Esophagus squamous epithelium (tissue), 5 donors: ENCODE measurements around the gene ATP8B4. TPM values are rescaled to one million over a fixed set of nuclear protein-coding genes. Genes with fewer than 3 reads are reported as not detected.

ENCODE experiments used
- DNase-seq: peaks from one replicate; lab custom pipeline; 2025; lab: John Stamatoyannopoulos, UW
- H3K27ac ChIP-seq, 4 donors: fragments of 200-600 bp; sonication (generic); one replicate each; pipeline ENCODE4 v1.5.1; 2016 to 2019; ENCODE audit warnings: mild to moderate bottlenecking in 1 of 4
- H3K27me3 ChIP-seq, 4 donors: fragments of 200-600 bp; sonication (generic); 1 replicate in 3 of 4; 2 replicates in 1 of 4; pipeline versions ENCODE4 v1.5.1 to v1.6.0; 2017 to 2021; ENCODE audit warnings: antibody characterized with exemption in 1 of 4
- H3K36me3 ChIP-seq, 3 donors: fragments of 200-600 bp; sonication (generic); one replicate each; pipeline ENCODE4 v1.5.1; 2016 to 2019
- H3K4me1 ChIP-seq, 3 donors: fragments of 200-600 bp; sonication (generic); one replicate each; pipeline ENCODE4 v1.5.1; 2017 to 2019
- H3K4me3 ChIP-seq, 4 donors: fragments of 200-600 bp; sonication (generic); 1 replicate in 3 of 4; 2 replicates in 1 of 4; pipeline ENCODE4 v1.5.1; 2016 to 2019; ENCODE audit warnings: mild to moderate bottlenecking in 2 of 4, moderate library complexity in 1 of 4
- H3K9me3 ChIP-seq, 3 donors: fragments of 200-600 bp; sonication (generic); one replicate each; pipeline ENCODE4 v1.5.1; 2016 to 2019
- CTCF ChIP-seq, 6 experiments: fragments of 450-650 bp in 4 of 6; fragments of 200-600 bp in 2 of 6; sonication (generic) in 2 of 6; IDR thresholded peaks; one replicate each; pipeline ENCODE4 v1.5.1; 2016 to 2019; ENCODE audit warnings: antibody characterized with exemption in 6 of 6, mild to moderate bottlenecking in 4 of 6, moderate library complexity in 4 of 6
- POLR2A ChIP-seq, 4 donors: fragments of 450-650 bp; IDR thresholded peaks; one replicate each; pipeline ENCODE4 v1.6.1; 2017; ENCODE audit warnings: antibody characterized with exemption in 4 of 4, mild to moderate bottlenecking in 4 of 4, moderate library complexity in 3 of 4
- WGBS, 2 donors: methylation state at CpG; one replicate each; pipeline ENCODE4 v1.1.5; 2018; 5-methylcytosine and 5-hydroxymethylcytosine counted together
- intact Hi-C: fragments of 100-400 bp; cut with DNase I; formaldehyde crosslinking; loops from one replicate; pipeline ENCODE4 v1.15.0; 2022
- total RNA-seq, 4 donors: library from RNA; depleted of rRNA; stranded (reverse); fragments of >200 nt; gene quantifications; one replicate each; pipeline ENCODE4 v1.1.0, GENCODE V29; 2016
- donor health status: DM: yes; HTN: yes; CAD: no.

The ATP8B4 gene
- total RNA-seq, 4 donors from 2014 or later = 0.97 to 6.7 (median 2.9) TPM

DNA sequence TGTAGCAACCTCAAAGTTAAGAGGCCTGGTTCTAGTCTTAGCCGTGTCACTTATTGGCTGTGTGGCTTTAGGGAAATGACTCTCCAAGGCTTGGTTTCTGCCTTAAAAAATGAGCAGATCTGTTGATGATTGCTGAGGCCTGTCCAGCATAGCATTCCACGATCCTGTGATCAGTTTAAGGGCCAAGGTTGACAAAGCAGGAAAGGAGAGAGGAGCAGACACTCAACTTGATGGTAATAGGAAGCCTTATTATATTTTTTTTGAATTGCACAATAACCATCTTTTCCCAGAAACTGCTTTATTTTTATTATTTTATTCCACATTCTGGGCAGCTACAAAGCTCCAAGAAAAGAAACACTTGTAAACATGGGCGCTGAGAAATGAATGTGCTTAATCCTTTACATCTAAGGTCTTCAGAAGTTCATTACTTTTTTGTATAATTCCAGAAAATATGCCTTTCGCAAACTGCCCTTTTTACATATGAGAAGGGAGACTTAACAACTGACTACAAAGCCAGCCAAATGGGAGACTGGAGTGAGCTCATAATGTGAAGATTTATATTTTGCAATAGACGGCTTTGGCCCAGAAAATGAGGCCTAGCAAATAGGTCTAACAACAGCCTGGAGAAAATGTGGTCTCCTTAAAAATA lies 241.0 kb downstream of the ATP8B4 start:
- no peak overlapping the region for H3K4me3 ChIP-seq
- H3K27ac ChIP-seq = peak overlapping the region; percentile 59 to 89 (median 78)
- H3K36me3 ChIP-seq = no peaks in the 10 kb centered on the region
- DNase-seq = no peak
- TF ChIP-seq CTCF (IDR thresholded peaks at IDR 0.05) = no peak
- TF ChIP-seq POLR2A (IDR thresholded peaks at IDR 0.05) = no peak
- no peaks in the 10 kb centered on the region for H3K9me3 ChIP-seq
- peaks cover 0 to 36% (median 23%) of the 10 kb centered on the region in 3 donors for H3K4me1 ChIP-seq
- H3K27me3 ChIP-seq = no peaks in the 10 kb centered on the region
- intact Hi-C loops = no loop called here
- WGBS, 2 donors = 58 to 64% methylated on average over 5 of the region's 5 CpGs

DNA sequence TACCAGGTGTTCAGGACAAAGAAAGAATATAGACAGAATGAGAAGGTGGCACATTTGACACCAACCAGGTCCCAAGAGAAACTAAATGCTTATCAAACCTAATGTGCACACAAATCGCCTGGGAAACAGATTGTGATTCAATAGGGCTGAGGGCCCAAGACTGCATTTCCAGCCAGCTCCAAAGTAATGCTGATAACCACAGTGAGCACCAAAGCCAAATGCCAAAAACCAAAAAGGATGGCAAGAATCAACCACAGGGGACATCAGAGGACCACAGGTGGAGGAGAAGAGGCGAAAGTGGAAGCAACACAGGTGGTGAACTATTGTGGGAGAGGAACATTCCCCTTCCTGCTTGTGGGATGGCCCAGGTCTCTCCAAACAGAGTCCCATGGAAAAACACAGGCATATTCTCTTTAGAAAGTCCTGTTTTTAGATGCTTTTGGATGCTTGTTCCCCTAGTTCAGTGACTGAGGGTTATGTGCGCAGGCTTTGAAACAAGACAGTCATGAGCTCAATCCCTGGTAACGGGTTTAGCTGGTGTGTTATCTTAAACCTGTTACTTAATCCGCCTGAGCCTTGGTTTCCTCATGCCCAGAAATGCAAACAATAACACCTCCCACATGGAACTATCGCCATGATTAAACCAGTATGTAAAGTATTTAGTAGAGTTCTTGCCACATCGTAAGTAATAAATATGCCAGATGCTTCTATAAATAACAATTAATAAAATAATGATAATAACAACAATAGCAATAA lies 241.7 kb downstream of the ATP8B4 start:
- Histone ChIP-seq H3K36me3 (no peaks in the 10 kb centered on the region), H3K27me3 (no peaks in the 10 kb centered on the region), H3K27ac (peak overlapping the region; percentile 26 to 89 (median 78)), H3K4me3 (no peak overlapping the region), H3K9me3 (no peaks in the 10 kb centered on the region), H3K4me1 (peaks cover 0 to 36% (median 23%) of the 10 kb centered on the region in 3 donors)
- intact Hi-C loops = no loop called here
- DNase-seq = no peak
- TF ChIP-seq CTCF (IDR thresholded peaks at IDR 0.05) = no peak
- no peak for TF ChIP-seq POLR2A (IDR thresholded peaks at IDR 0.05)
- 62 to 66% methylated on average over 7 of the region's 7 CpGs for WGBS, 2 donors

- H3K9me3 ChIP-seq = no peaks in the 10 kb centered on the region
- TF ChIP-seq POLR2A (IDR thresholded peaks at IDR 0.05) = no peak
- TF ChIP-seq CTCF (IDR thresholded peaks at IDR 0.05) = peak in 5 of 6 experiments; percentile 16 to 37 (median 29)
- H3K27me3 ChIP-seq = no peaks in the 10 kb centered on the region
- WGBS, 2 donors = 47 to 67% methylated on average over 4 to 5 of the region's 5 CpGs
- intact Hi-C loops = no loop called here
- no peaks in the 10 kb centered on the region for H3K36me3 ChIP-seq
- H3K27ac ChIP-seq = peak overlapping the region; percentile 26 to 89 (median 78)
- no peak overlapping the region for H3K4me3 ChIP-seq
- DNase-seq = no peak
- peaks cover 0 to 32% (median 23%) of the 10 kb centered on the region in 3 donors for H3K4me1 ChIP-seq
Measured at GRCh38 chr15:49876401-49877038, 242.5 kb downstream of the ATP8B4 start.

GRCh38 chr15:49875392-49875791 lies 243.6 kb downstream of the ATP8B4 start:
- intact Hi-C loops = no loop called here
- peak overlapping the region in 3 of 4 donors; percentile 69 to 89 (median 86) for H3K27ac ChIP-seq

More at GRCh38 chr15:49875392-49875791, 243.6 kb downstream of the ATP8B4 start:
- Histone ChIP-seq H3K4me1 (peaks cover 0 to 29% (median 23%) of the 10 kb centered on the region in 3 donors), H3K27me3 (no peaks in the 10 kb centered on the region), H3K4me3 (no peak overlapping the region), H3K9me3 (no peaks in the 10 kb centered on the region), H3K36me3 (no peaks in the 10 kb centered on the region)
- WGBS, 2 donors = 83 to 85% methylated on average over 2 of the region's 2 CpGs
- peak in 1 of 6 experiments; percentile 25 for TF ChIP-seq CTCF (IDR thresholded peaks at IDR 0.05)
- TF ChIP-seq POLR2A (IDR thresholded peaks at IDR 0.05) = no peak
- no peak for DNase-seq
